GM12801 (cell line): ENCODE data around the gene FBXL14.

Experiments used
- TF ChIP-seq, protein P1 (sequence below): IDR thresholded peaks from one replicate; pipeline ENCODE4 v1.5.1; 2011; ENCODE audit warnings: control low read depth; ENCODE audit not compliant: insufficient read length; ENCODE audit errors: extremely low read depth

Gene FBXL14

DNA sequence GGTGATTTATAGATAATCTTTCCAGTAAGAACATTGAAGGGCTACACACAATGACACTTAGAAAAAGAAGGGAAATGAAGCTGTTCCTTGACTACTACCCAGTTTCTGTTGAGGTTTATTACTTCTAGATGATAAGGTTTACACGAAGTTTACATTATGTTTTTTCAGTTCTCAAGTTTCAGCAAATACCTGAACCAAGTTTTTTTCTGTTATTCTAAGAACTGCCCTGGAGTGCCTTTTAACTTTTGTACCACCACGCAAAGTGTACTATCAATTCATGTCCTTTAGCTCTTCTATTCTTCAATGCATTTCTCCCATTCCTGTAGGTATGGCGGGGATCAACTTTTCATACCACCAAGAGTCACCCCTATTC lies 5.8 kb downstream of the FBXL14 start:
- TF ChIP-seq, protein P1, sequence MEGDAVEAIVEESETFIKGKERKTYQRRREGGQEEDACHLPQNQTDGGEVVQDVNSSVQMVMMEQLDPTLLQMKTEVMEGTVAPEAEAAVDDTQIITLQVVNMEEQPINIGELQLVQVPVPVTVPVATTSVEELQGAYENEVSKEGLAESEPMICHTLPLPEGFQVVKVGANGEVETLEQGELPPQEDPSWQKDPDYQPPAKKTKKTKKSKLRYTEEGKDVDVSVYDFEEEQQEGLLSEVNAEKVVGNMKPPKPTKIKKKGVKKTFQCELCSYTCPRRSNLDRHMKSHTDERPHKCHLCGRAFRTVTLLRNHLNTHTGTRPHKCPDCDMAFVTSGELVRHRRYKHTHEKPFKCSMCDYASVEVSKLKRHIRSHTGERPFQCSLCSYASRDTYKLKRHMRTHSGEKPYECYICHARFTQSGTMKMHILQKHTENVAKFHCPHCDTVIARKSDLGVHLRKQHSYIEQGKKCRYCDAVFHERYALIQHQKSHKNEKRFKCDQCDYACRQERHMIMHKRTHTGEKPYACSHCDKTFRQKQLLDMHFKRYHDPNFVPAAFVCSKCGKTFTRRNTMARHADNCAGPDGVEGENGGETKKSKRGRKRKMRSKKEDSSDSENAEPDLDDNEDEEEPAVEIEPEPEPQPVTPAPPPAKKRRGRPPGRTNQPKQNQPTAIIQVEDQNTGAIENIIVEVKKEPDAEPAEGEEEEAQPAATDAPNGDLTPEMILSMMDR = no peak

DNA sequence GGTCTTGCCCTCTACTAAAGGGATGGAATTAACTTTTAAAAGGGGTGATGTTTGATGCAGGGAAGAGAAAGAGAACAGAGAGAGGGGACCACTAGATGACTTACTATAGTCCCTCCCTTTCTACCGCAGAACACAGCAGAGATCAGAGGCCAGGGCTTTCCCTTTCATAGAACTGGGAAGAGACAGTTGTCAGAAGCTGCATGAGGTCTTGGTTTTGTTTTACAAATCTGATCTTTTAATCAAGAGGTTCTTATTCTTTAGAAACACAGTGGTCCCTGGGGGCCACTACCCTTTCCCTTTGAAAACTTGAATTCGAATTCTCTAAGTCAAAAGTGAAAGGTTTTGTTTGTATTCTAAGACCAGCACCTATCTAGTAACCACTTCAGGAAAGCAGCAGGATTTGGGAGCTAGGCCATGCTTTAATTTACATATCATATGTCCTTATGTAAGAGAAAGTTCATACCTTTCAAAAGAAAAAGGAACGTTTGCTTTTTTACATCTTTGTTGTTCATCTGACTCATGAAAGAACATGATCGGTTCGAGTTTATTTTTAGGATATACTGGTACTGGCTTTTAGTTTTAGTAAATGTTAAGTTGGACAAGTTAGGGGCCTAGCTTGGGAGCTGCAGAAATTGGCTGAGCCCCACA lies 6.3 kb downstream of the FBXL14 start:
- TF ChIP-seq, protein P1 = no peak

DNA sequence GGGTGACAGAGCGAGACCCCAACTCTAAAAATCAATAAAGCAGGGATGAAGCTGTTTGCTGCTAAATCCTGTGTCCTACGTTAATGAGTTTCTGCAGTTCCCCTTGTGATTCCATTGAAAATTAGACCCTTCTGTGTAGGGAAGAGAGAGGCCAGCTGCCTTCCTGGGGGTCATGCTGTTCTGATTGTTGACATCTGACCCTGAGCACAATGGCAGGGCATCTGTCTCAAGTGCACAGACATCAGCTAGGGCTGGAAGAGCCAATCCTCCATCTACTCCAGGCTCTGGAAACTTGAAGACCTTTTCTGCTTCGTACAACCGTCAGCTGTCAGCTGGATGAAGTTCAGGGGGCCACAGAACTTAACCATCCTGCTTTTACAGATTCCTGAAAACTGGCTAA lies 10.1 kb downstream of the FBXL14 start:
- TF ChIP-seq, protein P1 = no peak

DNA sequence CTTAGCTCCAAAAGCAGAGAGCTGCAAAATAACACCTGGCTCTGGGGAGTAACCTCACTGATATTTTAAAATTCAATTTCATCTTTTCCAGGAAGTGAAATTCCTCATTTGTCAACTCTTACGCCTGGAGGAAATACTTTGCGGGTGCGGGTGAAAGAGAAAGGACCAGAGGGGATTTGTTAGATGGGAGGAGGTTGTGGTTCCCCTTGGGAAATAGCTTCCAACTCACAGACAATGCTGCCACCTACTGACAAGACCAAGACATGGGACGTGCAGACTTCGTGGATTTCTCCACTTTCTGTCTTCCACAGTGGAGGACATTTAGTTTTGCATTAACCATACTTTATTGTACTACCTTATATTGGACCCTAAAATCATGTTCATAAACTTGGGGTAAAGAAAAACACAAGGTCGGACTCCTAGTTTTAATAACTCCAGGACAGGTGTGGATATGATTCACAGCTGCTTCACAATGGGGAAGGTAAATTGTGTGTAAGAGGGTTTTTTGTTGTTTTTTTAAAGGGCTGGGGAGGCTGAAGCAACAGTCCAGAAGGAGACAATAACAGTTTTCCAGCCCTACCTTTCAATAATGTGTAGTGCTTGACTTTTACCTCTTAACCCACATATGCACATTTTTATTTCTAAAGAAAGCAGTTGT lies 10.8 kb downstream of the FBXL14 start:
- TF ChIP-seq, protein P1 = no peak

DNA sequence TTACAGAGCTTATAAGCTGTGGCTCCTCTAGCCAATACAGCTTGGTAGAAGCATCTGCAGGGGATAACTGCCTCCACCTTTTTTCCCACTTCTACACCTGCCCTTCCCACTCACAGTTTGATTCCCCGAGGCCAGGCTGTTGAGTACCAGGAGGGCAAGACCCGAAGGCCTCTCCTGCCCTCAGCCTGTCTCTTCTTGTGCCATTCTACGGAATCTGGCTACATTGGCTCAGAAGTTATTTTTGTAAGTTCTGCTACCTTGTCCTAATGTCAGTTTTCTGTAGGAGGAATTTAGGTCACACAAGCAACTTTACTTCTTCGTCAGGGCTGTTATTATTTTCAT lies 11.7 kb downstream of the FBXL14 start:
- TF ChIP-seq, protein P1 = no peak

DNA sequence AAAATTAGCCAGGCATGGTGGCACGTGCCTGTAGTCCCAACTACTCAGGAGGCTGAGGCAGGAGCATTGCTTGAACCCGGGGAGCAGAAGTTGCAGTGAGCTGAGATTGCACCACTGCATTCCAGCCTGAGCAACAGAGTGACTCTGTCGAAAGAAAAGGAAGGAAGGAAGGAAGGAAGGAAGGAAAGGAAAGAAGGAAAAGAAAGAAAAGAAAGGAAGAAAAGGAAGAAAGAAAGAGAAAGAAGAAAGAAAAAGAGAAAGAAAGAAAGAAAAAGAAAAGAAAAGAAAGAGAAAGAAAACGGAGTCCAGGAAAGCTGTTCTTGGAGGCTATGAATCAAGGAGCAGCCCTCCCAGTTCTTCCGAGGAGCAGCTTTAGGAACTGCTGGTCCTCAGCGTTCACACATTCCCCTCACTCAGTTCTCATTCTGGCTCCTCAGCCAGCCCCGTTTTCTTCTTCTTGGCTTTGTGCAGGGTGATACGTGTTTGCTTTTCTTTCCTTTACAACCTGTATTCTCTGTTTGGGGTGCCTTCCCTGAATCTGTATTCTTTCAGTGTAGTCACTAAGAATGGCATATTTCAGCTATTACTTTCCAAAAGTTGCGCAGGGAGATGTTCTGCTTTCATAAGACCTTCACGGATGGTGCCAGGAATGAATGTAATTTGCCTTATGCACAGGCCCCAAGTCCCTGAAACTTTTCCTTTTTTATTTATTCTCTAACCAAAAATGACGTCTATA lies 12.2 kb downstream of the FBXL14 start:
- TF ChIP-seq, protein P1 = no peak

DNA sequence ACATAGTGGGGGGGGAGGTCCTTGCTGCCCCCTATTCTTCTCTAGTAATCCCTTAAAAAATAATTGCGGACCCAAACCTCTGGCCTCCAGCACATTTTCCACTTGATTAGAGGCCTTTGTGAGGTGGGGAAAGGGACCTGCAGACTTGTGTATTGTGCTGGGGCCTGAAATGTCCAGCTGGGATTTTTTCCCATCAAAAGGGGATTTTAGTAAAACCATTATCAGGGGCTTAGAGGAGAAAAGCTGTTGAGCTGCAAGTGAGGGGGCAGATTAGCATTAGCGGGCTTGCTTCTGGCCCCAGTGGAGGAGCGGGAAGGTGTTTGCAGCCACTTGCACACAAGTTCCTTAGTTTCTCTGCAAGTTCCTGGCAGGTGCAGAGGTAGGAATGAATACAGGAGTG lies 13.9 kb downstream of the FBXL14 start:
- TF ChIP-seq, protein P1 = no peak
